ENCODE data around the gene TGM6. TPM values are rescaled to one million over a fixed set of nuclear protein-coding genes. Genes with fewer than 3 reads are reported as not detected.
"Not testable (repeated sequence)": the region's sequence is repeated elsewhere in the genome, so short reads cannot be mapped to it uniquely, and the experiment has no call there.

The TGM6 gene
- total RNA-seq, 1 experiment from 2014 or later = not detected

- peak; percentile 54 for DNase-seq (ENCODE audit: low read depth)
These were observed 17.7 kb downstream of the TGM6 start for GRCh38 chr20:2398449-2398848.

GRCh38 chr20:2399390-2399789 is 18.7 kb downstream of the TGM6 start:
- no peak for DNase-seq (ENCODE audit: low read depth)

GRCh38 chr20:2400290-2400689 is 19.6 kb downstream of the TGM6 start:
- DNase-seq (ENCODE audit: low read depth) = no peak

- DNase-seq (ENCODE audit: low read depth) = no peak
These were observed 20.8 kb downstream of the TGM6 start for GRCh38 chr20:2401527-2401926.

- DNase-seq (ENCODE audit: low read depth) = peak; percentile 77
These were observed 21.7 kb downstream of the TGM6 start for GRCh38 chr20:2402271-2402980.

- DNase-seq (ENCODE audit: low read depth) = no peak
These were observed 22.8 kb downstream of the TGM6 start for GRCh38 chr20:2403291-2404052.

- DNase-seq (ENCODE audit: low read depth) = no peak
These were observed 25.0 kb downstream of the TGM6 start for GRCh38 chr20:2405693-2406065.

- DNase-seq (ENCODE audit: low read depth) = not testable (repeated sequence)
These were observed 26.7 kb downstream of the TGM6 start for GRCh38 chr20:2407355-2407754.

GRCh38 chr20:2408111-2408510 is 27.4 kb downstream of the TGM6 start:
- no peak for DNase-seq (ENCODE audit: low read depth)

GRCh38 chr20:2416541-2417212 is 36.0 kb downstream of the TGM6 start:
- no peak for DNase-seq (ENCODE audit: low read depth)

- DNase-seq (ENCODE audit: low read depth) = no peak
These were observed 36.5 kb downstream of the TGM6 start for GRCh38 chr20:2417213-2417541.

GRCh38 chr20:2418388-2418787 is 37.7 kb downstream of the TGM6 start:
- no peak for DNase-seq (ENCODE audit: low read depth)

- DNase-seq (ENCODE audit: low read depth) = no peak
These were observed 39.8 kb downstream of the TGM6 start for GRCh38 chr20:2420510-2420909.

- DNase-seq (ENCODE audit: low read depth) = peak; percentile 28
These were observed 40.5 kb downstream of the TGM6 start for GRCh38 chr20:2421247-2421646.

GRCh38 chr20:2429051-2429450 is 48.4 kb downstream of the TGM6 start:
- DNase-seq (ENCODE audit: low read depth) = peak; percentile 29

GRCh38 chr20:2430538-2430937 is 49.8 kb downstream of the TGM6 start:
- no peak for DNase-seq (ENCODE audit: low read depth)

- DNase-seq (ENCODE audit: low read depth) = no peak
These were observed 50.5 kb downstream of the TGM6 start for GRCh38 chr20:2431185-2431584.

GRCh38 chr20:2446845-2447244 is 66.1 kb downstream of the TGM6 start:
- peak; percentile 34 for DNase-seq (ENCODE audit: low read depth)

- DNase-seq (ENCODE audit: low read depth) = no peak
These were observed 68.7 kb downstream of the TGM6 start for GRCh38 chr20:2449386-2449785.

GRCh38 chr20:2451422-2451821 is 70.7 kb downstream of the TGM6 start:
- DNase-seq (ENCODE audit: low read depth) = no peak

GRCh38 chr20:2451939-2452732 is 71.4 kb downstream of the TGM6 start:
- DNase-seq (ENCODE audit: low read depth) = peak; percentile 81

GRCh38 chr20:2453792-2454191 is 73.1 kb downstream of the TGM6 start:
- no peak for DNase-seq (ENCODE audit: low read depth)
